Measurements from ENCODE around the gene HEPN1. TPM values are rescaled to one million over a fixed set of nuclear protein-coding genes. Genes with fewer than 3 reads are reported as not detected.

Gene HEPN1
- total and polyA plus RNA-seq, 2 of the 4 experiments (the other 2 are of a cell fraction) = not detected

- ChIA-PET CTCF (interaction anchor here (1.1 to 1.2 kb wide), 2 partner anchors 13 to 31 kb away, joined by 3 to 4 read pairs; no protein-coding TSS in a partner anchor), POLR2A (ENCODE audit: unreplicated experiment) (no interaction called here)
- Histone ChIP-seq H3K4me2 (ENCODE audit: low read depth, low read length) (no peak overlapping the region), H3K9me1 (ENCODE audit: insufficient read depth, low read length) (no peaks in the 10 kb centered on the region), H4K5ac (ENCODE audit: low read depth, low read length) (no peak overlapping the region), H3K36me3 (ENCODE audit: control insufficient read depth, insufficient read depth, low read length) (no peaks in the 10 kb centered on the region), H4K20me1 (ENCODE audit: insufficient read depth, low read length) (no peaks in the 10 kb centered on the region), H4K8ac (ENCODE audit: low read depth in 2 of 2, low read length in 2 of 2) (no peak overlapping the region), H3K18ac (ENCODE audit: low read depth, low read length) (no peak overlapping the region), H2AK5ac (ENCODE audit: low read depth, low read length) (no peak overlapping the region), H3K9me3 (ENCODE audit: control insufficient read depth, insufficient read depth, low read length) (no peaks in the 10 kb centered on the region), H3K23ac (ENCODE audit: low read depth, low read length) (no peak overlapping the region), H2BK20ac (ENCODE audit: low read depth, low read length) (no peak overlapping the region), H3K9ac (ENCODE audit: low read depth, low read length) (no peak overlapping the region), H2AFZ (replicated peaks; ENCODE audit: low read length, poor library complexity) (no peak overlapping the region), H3K4me1 (ENCODE audit: control insufficient read depth, insufficient read depth, low read length) (no peaks in the 10 kb centered on the region; the same call in 1 of the 2 replicates), H2BK120ac (ENCODE audit: low read depth, low read length) (no peak overlapping the region), H3K27me3 (ENCODE audit: control insufficient read depth, insufficient read depth, low read length) (no peaks in the 10 kb centered on the region), H2BK5ac (ENCODE audit: low read depth, low read length, poor library complexity, severe bottlenecking) (no peak overlapping the region), H3K4me3 (ENCODE audit: insufficient read depth, low read depth, low read length) (no peak overlapping the region), H3K14ac (replicated peaks; ENCODE audit: low read depth, low read length) (no peak overlapping the region), H4K91ac (ENCODE audit: insufficient read depth, low read depth, low read length) (no peak overlapping the region), H2AK9ac (replicated peaks; ENCODE audit: low read depth, low read length, poor library complexity) (no peak overlapping the region), H3K56ac (ENCODE audit: extremely low read depth, insufficient read depth, low read length) (no peak overlapping the region), H3K79me1 (ENCODE audit: low read depth in 1 of 2, low read length in 2 of 2) (no peaks in the 10 kb centered on the region), H3K4ac (ENCODE audit: low read depth, low read length) (no peak overlapping the region; the same call in 1 of the 2 replicates), H3K27ac (ENCODE audit: insufficient read depth, low read length) (no peak overlapping the region), H2BK15ac (ENCODE audit: low read depth, low read length) (no peak overlapping the region)
- intact Hi-C loops (cut with micrococcal nuclease) (no loop called here), in situ Hi-C loops (cut with MboI; ENCODE audit: low sequenced_read_pairs) (no loop called here), dilution Hi-C loops (cut with HindIII; ENCODE audit: low sequenced_read_pairs, unreplicated experiment) (no loop called here)
- DNase-seq = no peak
- WGBS, 2 experiments (ENCODE audit: extremely low coverage in 2 of 2, insufficient read length in 1 of 2) = no CpG with 5 or more reads among the region's 2 CpGs
- no peak for ATAC-seq (ENCODE audit: low read depth)
- TF ChIP-seq RCOR1 (IDR thresholded peaks at IDR 0.05; ENCODE audit: insufficient replicate concordance, low read length) (no peak), USF2 (IDR thresholded peaks at IDR 0.05; ENCODE audit: low read depth, low read length) (no peak), POLR2A (IDR thresholded peaks at IDR 0.05; ENCODE audit: low read depth, low read length) (no peak), MXI1 (IDR thresholded peaks at IDR 0.05; ENCODE audit: borderline replicate concordance, low read depth, low read length) (no peak), RAD21 (IDR thresholded peaks at IDR 0.05; ENCODE audit: low read length) (no peak), RFX5 (IDR thresholded peaks at IDR 0.05; ENCODE audit: low read depth, low read length) (no peak), BHLHE40 (IDR thresholded peaks at IDR 0.05; ENCODE audit: low read depth, low read length) (no peak), MAFK (IDR thresholded peaks at IDR 0.05; ENCODE audit: low read depth, low read length) (no peak)
- no TSS peak for BruUV-seq (replicated peaks)
Measured at GRCh38 chr11:124889191-124890091, 29.6 kb upstream of the HEPN1 start.

Data from IMR-90 (cell line).